NT2/D1 (cell line): Measurements from ENCODE around the gene PRELID3B.

ENCODE experiments used
- YY1 ChIP-seq: IDR thresholded peaks from 2 replicates; pipeline ENCODE4 v1.6.1; 2011; ENCODE audit not compliant: insufficient read length, insufficient read depth
- ZNF274 ChIP-seq: IDR thresholded peaks from 2 replicates; pipeline ENCODE4 v1.6.1; 2011; ENCODE audit warnings: mild to moderate bottlenecking, low read depth, low read length

- TF ChIP-seq ZNF274 = no peak
- TF ChIP-seq YY1 = no peak
Observed at GRCh38 chr20:59082981-59083380, 40.4 kb upstream of the PRELID3B start.
